ENCODE data around the gene ALOX15. TPM values are rescaled to one million over a fixed set of nuclear protein-coding genes. Genes with fewer than 3 reads are reported as not detected.

The ALOX15 gene
- total RNA-seq, 1 donor from 2014 or later, result not detected

GRCh38 chr17:4587803-4588202 is 53.7 kb downstream of the ALOX15 start:
- Histone ChIP-seq H3K27me3 (ENCODE audit: control insufficient read depth, insufficient read depth, low read length) (peaks cover 34% of the 10 kb centered on the region), H3K4me3 (ENCODE audit: low read depth, low read length) (no peak overlapping the region)
- TF ChIP-seq CTCF (IDR thresholded peaks at IDR 0.05; ENCODE audit: insufficient read depth, low read length, severe bottlenecking), result no peak

GRCh38 chr17:4587195-4587594 is 54.3 kb downstream of the ALOX15 start:
- FAIRE-seq, result no peak
- no peaks in the 10 kb centered on the region for H3K36me3 ChIP-seq (ENCODE audit: control insufficient read depth, insufficient read depth, low read length)
- H3K4me3 ChIP-seq (ENCODE audit: low read depth, low read length), result no peak overlapping the region
- DNase-seq (ENCODE audit: low read depth), result no peak
- H3K27me3 ChIP-seq (ENCODE audit: control insufficient read depth, insufficient read depth, low read length), result peaks cover 37% of the 10 kb centered on the region
- no peak for TF ChIP-seq CTCF (IDR thresholded peaks at IDR 0.05; ENCODE audit: insufficient read depth, low read length, severe bottlenecking)

More at GRCh38 chr17:4587803-4588202, 53.7 kb downstream of the ALOX15 start:
- DNase-seq (ENCODE audit: low read depth) (no peak), FAIRE-seq (no peak)
- H3K36me3 ChIP-seq (ENCODE audit: control insufficient read depth, insufficient read depth, low read length), result no peaks in the 10 kb centered on the region

- DNase-seq (ENCODE audit: low read depth), result no peak
- Histone ChIP-seq H3K27me3 (ENCODE audit: control insufficient read depth, insufficient read depth, low read length) (peaks cover 37% of the 10 kb centered on the region), H3K4me3 (ENCODE audit: low read depth, low read length) (no peak overlapping the region), H3K36me3 (ENCODE audit: control insufficient read depth, insufficient read depth, low read length) (no peaks in the 10 kb centered on the region)
- TF ChIP-seq CTCF (IDR thresholded peaks at IDR 0.05; ENCODE audit: insufficient read depth, low read length, severe bottlenecking), result no peak
- FAIRE-seq, result no peak
These were observed 55.4 kb downstream of the ALOX15 start for GRCh38 chr17:4586043-4586442.

- Histone ChIP-seq H3K36me3 (ENCODE audit: control insufficient read depth, insufficient read depth, low read length) (no peaks in the 10 kb centered on the region), H3K4me3 (ENCODE audit: low read depth, low read length) (no peak overlapping the region), H3K27me3 (ENCODE audit: control insufficient read depth, insufficient read depth, low read length) (peaks cover 37% of the 10 kb centered on the region)
- FAIRE-seq (no peak), DNase-seq (ENCODE audit: low read depth) (no peak)
- no peak for TF ChIP-seq CTCF (IDR thresholded peaks at IDR 0.05; ENCODE audit: insufficient read depth, low read length, severe bottlenecking)
These were observed 55.9 kb downstream of the ALOX15 start for GRCh38 chr17:4585638-4585994.

- no peak for TF ChIP-seq CTCF (IDR thresholded peaks at IDR 0.05; ENCODE audit: insufficient read depth, low read length, severe bottlenecking)
- DNase-seq (ENCODE audit: low read depth) (no peak), FAIRE-seq (no peak)
- Histone ChIP-seq H3K27me3 (ENCODE audit: control insufficient read depth, insufficient read depth, low read length) (peaks cover 36% of the 10 kb centered on the region), H3K4me3 (ENCODE audit: low read depth, low read length) (no peak overlapping the region), H3K36me3 (ENCODE audit: control insufficient read depth, insufficient read depth, low read length) (no peaks in the 10 kb centered on the region)
These were observed 56.4 kb downstream of the ALOX15 start for GRCh38 chr17:4584917-4585637.
